ENCODE data around the gene HTR1D.

HTR1D gene

DNA sequence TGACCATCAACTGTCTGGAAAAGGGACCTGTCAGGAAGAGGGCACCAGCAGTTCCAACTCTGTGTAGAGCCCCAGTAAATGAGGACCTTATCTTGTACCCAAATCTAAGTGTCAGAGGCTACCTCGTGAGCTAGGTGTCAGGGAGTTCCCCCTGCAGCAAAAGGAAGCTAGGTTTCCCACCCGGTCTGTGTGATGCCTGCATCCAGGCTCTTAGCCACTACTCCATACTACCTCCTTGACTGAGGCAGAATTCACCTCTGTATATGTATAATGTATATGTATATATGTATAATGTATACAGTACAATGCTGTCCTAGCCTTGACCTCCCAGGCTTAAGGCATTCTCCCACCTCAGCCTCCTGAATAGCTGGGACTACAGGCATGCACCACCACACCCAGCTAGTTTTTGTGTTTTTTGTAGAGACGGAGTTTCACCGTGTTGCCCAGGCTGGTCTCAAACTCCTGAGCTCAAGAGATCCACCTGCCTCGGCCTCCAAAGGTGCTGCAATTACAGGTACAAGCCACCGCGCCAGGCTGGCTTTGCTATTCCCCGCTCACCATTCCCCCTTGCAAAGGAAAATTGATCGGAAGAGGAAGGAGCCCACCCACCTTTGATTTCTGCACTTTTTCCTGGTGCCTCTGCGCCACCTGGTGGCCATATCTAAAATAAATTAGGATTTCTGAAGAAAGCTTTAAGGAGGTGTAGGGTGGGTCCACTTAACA lies 32.9 kb downstream of the HTR1D start:
- DNase-seq (ENCODE audit: low read depth) = no peak

DNA sequence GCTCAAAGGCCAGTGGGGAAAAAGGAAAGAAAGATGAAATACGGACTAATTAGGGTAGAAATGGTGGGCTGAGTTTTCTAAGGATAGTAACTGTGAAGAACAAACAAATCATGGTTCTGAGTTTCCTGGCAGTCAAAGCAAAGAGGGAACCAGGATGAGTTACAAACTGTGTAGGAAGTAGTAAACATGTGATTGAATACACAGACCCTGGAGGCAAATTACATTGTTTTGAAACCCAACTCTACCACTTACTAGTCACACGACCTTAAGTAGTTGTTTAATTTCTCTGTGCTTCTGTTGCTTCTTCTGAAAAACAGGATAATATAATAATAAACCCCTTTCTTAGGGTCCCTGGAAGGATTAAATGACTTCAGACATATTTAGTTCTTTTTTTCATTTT lies 37.4 kb downstream of the HTR1D start:
- DNase-seq (ENCODE audit: low read depth) = no peak

DNA sequence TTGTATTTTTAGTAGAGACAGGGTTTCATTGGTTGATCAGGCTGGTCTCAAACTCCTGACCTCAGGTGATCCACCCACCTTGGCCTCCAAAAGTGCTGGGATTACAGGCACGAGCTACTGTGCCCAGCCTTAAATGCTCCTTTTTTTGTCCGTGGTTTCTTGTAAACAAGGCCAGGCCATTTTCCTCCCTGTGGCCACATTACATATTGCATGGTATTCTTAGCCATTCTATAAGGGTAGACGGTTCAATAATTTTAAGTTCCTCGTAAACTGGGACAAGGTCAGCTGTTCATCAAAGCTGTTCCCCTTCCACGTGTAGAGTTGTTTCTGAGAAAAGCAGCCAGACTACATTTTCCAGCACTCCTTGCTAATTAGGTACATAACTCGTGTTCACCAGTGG lies 38.4 kb downstream of the HTR1D start:
- DNase-seq (ENCODE audit: low read depth) = no peak

DNA sequence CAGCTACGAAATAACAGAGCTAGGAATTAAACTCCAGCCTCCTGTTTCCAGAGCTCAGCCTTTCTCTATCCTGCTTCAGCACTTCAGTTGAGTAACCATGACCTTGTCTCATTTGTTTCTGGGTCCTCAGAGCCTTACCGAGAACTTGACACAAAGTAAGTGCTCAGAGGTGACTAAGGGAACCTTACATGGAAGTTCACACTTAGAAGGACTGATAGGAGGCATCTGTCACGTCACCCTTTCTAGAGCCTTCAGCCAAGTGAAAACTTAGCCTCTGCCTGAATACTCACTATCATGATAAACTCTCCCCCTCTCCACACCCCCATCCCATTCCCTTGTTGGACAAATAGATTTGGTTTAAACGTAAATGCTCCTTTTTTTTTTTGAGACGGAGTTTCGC lies 38.9 kb downstream of the HTR1D start:
- no peak for DNase-seq (ENCODE audit: low read depth)

DNA sequence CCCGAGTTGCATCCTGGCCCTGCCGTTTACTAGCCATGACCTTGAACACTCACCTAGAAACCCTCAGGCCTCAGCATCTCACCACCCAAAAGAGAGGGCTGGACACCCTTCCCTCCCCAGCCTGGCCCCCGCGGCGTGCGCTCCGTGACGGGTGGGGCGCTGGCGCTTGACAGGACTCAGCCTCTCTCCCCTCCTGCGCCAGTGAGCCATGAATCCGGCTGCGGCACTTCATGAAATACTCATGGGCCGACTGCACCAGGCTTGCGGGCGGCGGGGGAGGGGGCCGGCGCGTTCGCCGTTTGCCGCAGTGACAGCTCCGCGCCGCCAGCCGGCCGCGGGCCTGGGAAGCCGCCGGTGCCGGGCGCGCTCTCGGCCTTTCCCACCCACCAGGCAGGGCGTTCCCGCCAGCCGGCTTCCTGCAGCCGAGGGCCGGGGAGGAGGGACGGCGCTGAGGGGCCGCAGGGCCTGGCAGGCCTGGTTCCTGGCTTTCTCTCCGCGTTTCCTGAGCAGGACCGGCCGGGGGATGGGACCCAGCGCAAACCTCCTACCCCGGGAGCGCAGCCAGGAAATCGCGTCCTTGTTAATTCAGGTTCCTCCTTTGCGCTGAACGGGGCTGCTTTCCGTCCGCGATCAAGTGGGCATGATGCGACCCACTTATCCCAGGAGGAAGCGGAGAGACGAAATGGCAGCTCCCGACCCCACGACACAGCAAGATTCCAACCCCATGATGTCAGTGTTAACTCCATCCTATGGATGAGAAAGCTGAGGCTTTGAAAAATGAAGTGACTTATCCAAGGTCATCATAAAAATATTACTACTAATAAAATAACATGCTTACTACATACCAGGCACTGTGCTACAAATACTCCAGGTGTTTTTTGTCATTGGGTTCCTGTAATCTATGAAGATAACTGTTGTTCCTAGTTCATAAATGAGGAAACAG lies 39.6 kb downstream of the HTR1D start:
- peak; percentile 85 for DNase-seq (ENCODE audit: low read depth)

DNA sequence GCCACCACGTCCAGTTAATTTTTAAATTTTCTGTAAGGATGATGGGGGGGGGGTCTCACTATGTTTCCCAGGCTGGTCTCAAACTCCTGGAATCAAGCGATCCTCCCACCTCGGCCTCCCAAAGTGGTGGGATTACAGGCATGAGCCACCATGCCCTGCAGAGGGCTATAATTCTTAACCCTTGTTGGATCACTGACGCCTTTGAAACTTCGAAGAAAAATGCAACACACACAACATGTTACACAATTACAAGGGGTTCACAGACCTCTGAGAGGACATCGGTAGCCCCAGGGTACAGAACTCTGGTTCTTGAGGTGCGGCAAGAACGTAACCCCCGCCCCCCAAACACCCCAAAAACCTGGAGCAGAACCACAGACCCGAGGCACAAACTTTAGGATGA lies 40.3 kb downstream of the HTR1D start:
- DNase-seq (ENCODE audit: low read depth) = no peak

DNA sequence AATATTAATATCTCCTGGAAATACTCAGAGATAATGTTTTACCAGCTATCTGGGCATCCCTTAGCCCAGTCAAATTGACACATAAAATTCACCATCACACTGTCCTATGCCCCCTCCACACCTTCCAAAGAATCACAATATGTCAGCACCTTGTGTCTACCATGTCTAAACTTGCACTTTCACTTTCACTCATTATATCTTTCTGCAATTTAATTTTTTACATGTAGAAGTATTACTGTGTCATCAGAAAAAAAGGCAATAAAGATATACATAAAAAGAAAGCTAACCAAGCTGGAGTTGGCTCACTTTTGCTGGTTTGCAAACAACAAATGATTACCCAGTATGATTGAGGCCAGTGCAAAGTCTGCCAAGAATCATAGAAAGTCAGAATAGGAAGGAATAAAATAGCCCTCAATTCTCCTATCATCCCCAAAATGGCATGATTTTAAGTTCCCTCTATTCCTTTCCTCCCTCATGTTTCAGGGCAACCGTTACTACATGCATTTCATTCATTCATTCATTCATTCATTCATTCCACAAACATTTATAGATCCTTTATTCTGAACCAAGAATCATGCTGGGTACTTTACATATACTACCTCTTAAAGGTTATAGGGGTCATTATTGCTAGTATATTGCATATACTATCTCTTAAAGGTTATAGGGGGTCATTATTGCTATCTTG lies 42.7 kb downstream of the HTR1D start:
- no peak for DNase-seq (ENCODE audit: low read depth)

DNA sequence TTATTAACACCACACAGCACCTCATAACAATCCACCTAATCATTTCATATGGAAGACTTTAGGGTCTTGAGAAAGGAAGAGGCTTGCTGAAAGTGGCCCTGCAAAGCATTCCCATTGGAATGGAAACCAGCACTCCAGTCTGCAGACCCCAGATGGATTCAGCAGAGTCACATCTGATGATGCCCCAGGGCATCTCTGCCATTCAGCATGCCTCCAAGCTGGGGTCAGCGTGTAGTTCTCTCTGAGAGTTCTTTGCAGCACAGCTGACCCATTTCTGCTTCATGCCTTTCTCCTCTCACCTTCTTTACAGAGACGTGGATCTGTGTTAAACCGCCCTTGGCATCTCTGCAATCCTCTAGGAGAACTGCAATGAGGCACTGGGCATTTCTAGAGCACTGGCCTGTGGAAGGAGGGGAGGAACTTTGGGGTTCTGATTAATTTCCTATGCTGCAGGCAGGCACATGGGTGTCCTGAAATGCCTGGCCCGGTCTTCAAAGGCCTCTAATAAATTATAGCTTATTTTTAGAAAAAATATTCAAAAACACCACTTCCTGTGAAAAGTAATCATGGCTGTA lies 46.0 kb downstream of the HTR1D start:
- DNase-seq (ENCODE audit: low read depth) = no peak

DNA sequence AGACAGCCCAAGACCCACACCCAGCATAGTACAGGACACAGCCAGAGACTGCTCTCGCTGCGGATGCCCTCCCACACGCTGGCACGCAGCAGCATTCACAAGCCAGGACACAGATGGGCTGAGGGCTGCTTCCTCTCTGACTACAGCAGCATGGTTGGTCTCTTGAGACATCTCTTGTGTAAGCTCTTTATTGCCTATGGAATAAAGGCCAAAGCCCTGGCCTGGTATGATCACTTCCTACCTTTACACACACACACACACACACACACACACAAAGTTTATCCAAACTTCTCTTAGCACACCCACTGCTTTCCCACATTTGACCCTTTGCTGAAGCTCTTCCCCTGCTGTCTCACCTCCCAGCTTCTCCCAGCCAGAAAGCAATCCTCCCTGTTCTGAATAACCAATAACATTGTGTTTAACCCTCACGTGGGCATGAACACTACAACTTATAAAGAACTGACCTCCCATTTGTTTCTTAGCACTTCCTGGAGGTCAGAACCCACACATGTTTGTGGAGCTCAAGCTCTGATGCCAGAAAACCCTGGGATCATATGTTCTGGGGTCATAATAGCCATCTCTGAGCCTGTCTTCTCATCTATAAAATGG lies 47.5 kb downstream of the HTR1D start:
- peak; percentile 65 for DNase-seq (ENCODE audit: low read depth)

DNA sequence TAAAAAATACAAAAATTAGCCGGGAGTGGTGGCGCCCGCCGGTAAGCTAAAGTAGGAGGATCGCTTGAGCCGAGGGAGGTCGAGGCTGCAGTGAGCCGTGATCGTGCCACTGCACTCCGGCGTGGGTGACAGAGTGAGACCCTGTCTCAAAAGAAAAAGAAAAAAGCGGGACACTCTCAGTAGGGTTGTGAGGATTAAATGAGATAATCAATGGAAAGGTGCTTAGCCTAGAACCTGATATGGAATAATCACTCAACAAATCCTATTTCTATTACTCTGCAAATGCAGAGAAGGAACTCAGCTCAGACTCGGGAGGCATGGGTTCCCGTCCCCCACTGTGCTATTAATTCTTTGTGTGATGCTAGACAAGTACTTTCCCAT lies 48.1 kb downstream of the HTR1D start:
- DNase-seq (ENCODE audit: low read depth) = no peak

DNA sequence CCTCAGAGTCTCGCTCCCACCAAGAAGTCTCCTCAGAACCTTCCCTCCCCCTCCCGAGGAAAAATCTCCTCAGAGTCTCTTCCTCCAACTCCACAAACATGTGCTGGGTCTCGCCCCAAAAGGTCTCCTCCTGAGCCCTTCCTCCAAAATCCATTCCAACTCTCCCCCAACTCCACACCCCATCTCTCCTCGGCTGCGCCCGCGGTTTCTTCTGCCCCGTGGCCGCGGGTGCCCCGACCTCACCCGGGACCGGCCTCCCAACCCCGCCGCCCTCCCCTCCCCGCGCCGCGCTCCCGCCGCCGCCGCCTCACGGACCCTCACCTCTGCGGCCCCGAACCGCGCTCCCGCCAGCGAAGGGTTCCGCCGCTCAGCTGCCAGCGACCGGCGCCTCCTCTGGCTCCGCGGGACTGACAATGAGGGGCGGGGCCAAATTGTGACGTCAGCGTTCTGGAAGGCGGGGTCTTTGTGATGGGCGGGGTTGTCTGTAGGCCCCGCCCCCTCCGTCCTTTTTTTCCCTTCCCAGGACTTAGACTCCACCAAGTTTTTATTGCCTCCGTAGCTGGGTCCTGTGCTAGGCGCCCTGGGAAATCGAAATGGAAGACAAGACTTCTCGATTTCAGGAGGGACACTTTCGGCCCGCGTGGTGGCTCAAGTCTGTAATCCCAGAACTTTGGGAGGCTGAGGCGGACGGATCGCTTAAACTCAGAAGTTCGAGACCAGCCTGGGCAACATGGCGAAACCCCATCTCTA lies 48.7 kb downstream of the HTR1D start, which contains the start of gene LUZP1:
Gene LUZP1, minus strand, starts transcription at position 412 of the 750 bp plus-strand sequence.
- DNase-seq (ENCODE audit: low read depth) = peak; percentile 83

DNA sequence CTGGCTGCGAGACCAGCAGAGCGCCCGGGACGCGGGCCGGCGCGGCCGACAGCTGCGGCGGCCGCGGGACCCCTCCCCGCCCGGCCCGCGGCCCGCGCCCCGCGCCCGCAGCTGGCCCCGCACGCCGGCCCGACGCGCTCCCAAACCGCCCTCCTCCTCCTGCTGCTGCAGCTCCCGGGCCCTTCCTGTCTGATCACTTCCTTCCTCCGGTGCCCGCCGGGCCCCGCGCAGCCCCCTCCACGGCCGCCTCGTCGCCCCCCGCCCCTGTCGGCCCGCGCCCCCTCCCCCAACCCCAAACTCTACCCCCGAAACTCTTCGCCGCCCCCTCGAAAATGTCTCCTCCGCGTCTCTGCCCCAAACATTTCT lies 49.2 kb downstream of the HTR1D start:
- DNase-seq (ENCODE audit: low read depth) = no peak

DNA sequence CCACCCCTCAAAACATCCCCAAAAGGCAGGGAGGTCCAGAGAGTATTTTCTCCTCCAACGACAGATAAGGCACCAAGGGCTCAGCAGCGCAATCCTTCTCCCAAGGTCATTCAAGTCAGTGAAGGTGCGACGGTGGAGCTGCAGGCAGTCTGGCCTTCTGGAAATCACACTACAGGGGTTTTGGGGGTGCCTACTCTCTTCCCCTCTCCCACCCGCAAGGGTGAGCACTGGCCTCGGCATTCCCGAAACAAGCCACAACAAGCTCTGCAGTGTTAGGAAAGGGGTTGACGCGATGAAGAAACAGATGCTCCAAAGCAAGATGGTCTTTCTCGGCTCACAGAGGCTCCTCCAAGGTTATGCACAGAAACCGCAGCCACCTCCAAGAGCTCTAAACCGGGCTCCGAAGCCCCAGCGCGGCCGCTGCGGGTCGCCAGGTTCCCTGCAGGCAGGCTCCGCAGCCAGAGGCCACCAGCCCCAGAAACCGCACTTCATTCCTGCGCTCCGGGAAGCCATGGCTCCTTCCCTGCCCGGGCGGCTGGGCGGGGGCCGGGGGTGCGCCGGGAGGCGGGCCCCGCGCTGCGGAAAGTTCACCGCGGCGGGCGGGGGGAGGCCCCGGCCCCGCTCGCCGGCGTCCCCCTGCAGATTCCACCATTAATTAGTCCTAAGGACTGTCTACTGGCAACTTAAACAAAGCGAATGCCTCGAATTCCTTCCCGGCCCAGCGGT lies 49.8 kb downstream of the HTR1D start:
- DNase-seq (ENCODE audit: low read depth) = peak; percentile 72

DNA sequence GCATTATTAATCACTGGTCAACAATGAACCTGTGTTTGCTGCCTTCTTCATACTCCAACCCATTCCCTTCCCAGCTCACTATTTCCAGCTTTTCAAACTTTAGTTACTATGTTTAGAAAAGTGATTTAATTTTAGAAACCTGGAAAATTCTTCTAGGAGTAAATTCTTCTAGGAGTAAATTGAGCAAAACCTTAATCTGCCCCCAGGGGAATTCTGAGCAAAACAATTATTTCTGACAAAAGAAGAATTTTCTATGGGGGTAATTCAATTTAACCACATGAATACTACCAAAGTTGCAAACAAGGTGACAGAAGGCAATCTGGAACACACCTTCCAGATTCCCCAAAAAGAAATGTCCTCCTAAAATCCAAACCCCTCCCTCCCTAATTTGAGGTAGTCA lies 50.4 kb downstream of the HTR1D start:
- no peak for DNase-seq (ENCODE audit: low read depth)

DNA sequence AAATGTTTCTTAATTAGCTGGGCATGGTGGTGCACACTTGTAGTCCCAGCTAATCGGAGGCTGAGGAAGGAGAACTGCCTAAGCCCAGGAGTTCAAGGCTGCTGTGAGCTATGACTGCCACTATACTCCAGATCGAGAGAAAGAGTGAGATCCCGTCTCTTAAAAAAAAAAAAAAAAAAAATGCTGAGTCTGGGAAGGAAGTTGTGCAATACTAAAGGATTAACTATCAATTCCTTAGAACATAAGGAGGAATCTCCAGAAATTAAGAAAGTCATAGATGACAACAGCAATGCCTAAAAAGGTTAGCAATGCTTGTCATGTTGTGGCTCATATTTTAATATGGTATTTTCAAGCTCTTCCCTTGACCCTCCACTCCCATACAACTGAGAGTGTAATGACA lies 53.9 kb downstream of the HTR1D start:
- peak; percentile 49 for DNase-seq (ENCODE audit: low read depth)

DNA sequence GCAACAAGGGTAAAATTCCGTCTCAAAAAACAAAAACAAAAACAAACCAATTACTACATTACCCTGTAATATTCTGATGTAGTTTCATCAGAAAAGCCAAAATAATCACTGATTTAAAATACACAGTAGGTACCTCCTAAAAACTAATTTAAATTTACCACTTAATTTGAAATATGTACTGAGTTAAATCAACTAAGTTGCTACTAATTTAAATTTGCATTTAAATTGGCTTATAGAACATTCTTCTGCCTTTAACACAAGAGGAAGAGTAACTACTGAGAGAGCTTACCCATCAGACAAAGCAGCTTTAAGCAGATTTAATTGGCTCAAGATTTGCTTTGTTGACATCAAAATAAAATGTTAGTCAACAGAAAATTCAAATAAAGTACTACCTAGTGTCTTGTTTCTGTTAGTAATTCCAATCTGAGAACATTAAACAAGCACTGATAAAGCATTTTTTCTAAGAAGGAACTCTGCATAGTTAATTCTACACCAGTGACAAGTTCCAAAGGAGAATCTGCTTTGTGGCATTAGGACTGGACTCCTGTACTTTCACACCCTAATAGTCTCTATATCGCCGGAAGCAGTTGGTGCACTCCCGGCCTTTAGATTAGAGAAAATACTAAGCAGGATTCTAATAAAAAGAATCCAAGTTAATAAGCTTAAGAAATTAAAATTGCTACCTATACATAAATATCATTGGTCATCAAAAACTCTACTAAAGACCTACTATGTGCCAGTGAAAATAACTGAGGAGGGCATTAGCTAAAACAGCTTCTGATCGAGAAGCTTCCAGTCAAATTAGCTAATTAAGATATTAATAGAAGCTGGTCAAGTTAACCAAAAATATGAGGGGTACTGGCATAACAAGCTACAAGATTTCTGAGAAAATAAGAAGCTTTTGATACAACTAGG lies 57.1 kb downstream of the HTR1D start:
- DNase-seq (ENCODE audit: low read depth) = no peak

DNA sequence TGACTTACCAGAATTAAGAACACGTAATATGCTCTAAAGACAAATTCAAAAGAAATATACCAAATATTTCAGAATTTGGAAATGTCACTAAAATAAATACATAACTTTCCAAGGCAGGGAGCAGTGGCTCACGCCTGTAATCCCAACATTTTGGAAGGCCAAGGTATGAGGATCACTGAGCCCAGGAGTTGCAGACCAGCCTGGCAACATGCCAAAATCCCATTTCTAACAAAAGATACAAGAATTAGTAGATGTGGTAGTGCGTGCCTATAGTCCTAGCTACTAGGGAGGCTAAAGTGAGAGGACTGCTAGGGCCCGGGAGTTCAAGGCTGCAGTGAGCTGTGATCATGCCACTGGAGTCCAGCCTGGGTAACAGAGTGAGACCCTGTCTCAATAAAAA lies 60.4 kb downstream of the HTR1D start:
- no peak for DNase-seq (ENCODE audit: low read depth)

DNA sequence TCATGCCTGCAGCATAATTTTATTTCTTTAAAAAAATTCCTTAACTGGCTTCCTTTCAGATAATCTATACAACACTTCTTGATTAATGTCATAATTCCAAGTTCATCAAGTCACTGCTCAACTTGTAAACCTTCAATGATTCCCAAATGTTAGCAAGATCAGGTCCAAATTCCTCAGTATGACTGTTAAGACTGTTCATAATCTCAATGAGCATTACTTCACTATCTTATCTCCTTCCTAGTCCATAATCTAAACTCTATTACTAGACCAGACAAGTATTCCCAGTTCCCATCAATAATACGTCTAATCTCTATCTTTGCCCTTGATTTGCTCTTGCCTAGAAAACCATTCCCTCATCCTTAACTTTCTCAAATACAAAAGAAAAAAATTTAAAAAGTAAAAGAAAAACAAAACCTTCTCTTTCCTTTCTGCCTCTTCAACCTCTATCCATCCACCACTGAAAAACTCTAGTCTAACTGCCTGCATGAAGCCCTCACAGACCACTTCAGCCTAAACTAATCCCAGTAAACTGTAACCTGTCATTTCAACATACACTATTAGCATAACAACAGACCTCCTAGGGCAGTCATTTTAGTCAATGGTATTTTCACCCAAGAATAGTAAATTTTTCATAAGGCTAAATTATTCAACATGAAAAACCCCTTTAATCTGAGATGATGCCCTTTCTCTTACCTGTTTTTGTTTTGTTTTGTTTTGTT lies 64.2 kb downstream of the HTR1D start:
- peak; percentile 20 for DNase-seq (ENCODE audit: low read depth)

DNA sequence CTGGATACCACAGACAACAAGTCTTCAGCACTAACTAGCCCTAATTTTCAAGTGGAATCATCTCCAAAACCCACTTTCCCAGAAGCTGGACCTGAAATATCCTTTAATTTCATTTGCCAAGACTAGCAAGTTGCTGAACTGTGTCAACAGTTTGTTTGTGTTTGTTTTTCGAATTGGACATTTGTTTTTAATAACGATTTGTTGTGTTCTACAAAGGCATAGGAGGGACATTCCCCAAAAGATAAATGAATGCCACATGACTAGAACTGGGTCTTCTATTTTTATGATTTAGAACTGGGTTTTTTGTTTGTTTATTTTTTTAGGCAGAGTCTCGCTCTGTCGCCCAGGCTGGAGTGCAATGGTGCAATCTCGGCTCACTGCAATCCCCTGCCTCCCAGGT lies 66.6 kb downstream of the HTR1D start:
- DNase-seq (ENCODE audit: low read depth) = no peak

Measured in iris pigment epithelial cell (primary cell).